Amniotic stem cell (primary cell): Measurements from ENCODE around the gene PCF11.
"Not testable (repeated sequence)": the region's sequence is repeated elsewhere in the genome, so short reads cannot be mapped to it uniquely, and the experiment has no call there.

Experiments used
- DNase-seq: peaks from one replicate; lab custom pipeline; 2025; lab: John Stamatoyannopoulos, UW

PCF11 gene

GRCh38 chr11:83156996-83157593 lies at the start of gene PCF11:
PCF11 (plus strand) TSS chr11:83157131; CDS start chr11:83157440, 309 bp downstream.
- no peak for DNase-seq

- DNase-seq, result no peak
Observed at GRCh38 chr11:83112886-83113285, 44.0 kb upstream of the PCF11 start.

DNA sequence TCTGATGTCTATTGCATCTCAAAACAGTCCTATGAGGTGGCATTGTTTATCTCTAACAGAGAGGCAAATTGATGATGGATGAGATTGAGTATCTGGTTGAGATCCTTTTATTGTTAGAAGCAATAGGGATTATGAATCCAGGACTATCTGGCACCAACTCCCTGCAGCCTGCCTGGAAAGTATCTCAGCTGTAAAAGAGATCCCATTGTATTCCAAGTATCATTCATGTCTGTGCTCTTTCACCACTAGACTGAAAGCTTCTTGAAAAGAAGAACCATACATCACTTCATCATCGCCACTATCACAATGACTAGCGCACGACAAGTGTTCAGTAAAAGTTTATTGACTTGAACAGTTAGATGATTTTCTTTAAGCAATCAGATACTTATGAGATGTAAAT lies 41.9 kb upstream of the PCF11 start:
- no peak for DNase-seq

- no peak for DNase-seq
Observed at GRCh38 chr11:83115551-83115950, 41.4 kb upstream of the PCF11 start.

DNA sequence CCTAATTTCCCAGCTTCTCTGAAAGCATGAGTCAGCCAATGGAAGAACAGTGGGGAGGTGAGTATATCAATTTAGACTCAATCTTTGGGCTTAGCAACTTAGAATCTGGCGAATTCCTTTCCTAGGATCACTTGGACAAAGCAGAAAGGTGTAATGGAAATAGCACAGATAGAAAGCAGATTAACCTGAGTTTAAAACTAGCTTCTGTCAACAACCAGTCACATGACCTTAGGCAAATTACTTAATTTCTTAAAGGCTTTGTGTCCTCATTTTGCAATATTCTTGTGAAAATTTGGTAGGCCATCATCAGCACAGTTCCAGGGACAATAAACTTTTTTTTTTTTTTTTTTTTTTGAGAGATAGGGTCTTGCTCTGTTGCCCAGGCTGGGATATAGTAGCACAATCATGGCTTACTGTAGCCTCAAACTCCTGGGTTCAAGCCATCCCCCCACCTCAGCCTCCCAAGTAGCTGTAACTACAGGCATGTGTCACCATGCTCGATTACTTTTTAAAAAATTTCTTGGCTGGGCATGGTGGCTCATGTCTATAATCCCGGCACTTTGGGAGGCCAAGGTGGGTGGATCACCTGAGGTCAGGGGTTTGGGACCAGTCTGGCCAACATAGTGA lies 40.8 kb upstream of the PCF11 start:
- no peak for DNase-seq

DNA sequence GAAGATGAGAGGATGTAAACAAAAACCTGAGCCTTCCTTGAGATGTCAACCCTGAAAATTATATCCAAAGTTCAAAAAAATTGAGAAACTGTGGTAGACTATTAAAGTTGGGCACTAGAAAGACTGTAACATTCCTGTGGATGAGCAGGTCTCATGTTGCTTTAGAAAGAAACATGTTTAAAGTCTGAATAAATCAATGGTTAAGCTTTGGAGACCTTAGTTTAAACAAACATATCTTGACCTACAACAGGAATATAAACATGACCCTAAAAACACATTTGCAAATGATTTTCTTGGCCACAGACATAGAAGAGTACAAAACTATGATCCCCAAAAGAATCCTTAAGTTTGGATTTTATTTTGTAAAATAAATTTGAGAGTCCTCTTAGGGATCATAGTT lies 38.1 kb upstream of the PCF11 start:
- no peak for DNase-seq

- no peak for DNase-seq
Observed at GRCh38 chr11:83119216-83119615, 37.7 kb upstream of the PCF11 start.

- no peak for DNase-seq
Observed at GRCh38 chr11:83120327-83120726, 36.6 kb upstream of the PCF11 start.

DNA sequence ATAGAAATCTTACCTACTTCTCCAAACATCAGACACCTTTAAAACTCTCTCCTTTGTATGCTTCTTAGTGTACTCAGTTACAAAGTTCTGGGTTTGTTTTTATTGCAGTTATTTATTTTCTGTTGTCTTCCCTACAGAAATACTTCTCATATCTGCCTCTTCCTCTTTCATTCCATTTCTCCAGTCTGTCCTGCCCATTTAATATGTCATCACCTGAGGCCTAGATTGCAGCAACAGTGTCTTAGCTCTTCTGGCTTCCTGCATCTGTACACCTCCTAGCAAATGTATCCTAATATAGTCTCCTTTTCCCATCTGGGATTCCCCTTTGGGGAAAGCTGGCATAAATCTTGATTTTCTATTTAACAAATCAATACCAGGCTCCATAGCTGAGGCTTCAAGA lies 34.9 kb upstream of the PCF11 start:
- DNase-seq, result no peak

- no peak for DNase-seq
Observed at GRCh38 chr11:83122766-83123165, 34.2 kb upstream of the PCF11 start.

DNA sequence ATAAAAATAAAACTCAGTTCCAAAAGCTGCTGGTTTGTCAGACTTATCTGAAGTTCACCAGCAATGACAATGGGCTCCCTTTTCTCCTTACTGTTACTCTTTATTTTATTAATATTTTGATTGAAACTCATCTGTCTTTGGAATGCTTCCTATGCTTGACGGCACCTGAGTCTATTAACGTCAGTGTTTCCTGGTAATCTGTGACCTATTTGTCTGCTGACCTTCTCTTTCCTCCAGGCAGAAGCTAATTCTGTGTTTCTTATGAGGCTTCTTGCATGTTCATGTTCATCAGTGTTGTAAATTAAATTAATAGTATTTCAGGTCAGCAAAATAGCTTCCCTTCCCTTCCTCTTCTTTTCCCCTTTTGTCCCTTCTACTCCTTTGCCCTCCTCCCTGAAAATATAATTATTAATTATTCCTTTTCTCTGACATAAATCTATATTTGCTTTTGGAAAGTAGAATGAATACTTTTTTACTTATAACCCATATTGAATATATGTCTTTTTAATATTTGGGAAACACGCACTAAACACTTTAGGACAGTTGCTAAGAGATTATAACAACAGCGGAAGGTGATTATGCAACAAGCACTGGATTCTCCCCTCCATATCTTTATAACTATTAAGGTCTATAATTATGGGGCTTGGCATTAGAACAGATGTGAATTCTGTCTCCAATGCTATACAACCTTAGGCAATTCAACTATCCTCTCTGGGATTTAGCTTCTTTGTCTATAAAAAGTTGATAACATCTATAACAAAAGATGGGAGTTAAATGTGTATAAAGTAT lies 32.1 kb upstream of the PCF11 start:
- DNase-seq, result no peak

DNA sequence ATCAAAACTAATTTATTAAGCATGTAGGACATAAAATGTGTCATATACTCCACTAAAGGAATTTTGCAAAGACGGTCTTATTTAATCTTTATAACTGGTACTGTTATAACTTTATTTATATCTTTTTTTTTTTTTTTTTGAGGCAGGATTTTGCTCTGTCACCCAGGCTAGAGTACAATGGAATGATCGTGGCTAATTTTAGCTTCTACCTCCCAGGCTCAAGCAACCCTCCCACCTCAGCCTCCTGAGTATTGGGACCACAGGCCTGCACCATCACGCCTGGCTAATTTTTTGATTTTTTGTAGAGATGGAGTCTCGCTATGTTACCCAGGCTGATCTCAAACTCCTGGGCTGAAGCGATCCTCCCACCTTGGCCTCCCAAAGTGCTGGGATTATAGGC lies 31.4 kb upstream of the PCF11 start:
- no peak for DNase-seq

DNA sequence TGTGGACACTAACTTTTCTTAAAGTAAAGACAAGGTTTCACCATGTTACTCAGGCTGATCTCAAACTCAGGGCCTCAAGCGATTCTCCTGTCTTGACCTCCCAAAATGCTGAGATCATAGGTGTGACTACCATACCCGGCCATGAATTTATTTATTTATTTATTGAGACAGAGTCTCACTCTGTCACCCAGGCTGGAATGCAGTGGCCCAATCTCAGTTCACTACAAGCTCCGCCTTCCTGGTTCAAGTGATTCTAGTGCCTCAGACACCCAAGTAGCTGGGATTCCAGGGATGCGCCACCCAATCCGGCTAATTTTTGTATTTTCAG lies 29.7 kb upstream of the PCF11 start:
- DNase-seq, result no peak

DNA sequence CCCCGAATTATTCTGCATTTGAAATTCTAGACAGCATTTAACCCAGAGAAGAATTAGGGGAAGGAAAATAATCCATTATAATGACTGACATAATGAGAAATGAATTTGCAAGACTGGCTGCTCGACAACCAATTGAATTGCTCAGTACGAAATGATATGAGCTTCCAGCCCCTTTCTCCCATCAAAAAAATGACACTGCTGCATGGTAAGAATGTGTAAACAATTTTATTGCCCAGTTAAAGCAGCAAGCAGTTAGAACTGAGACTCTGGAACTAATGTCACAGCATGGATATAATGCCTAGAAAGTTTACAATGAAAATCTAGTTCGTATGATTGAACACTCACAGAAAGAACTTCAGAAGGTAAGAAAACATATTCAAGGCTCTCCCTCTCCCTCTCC lies 24.7 kb upstream of the PCF11 start:
- no peak for DNase-seq

DNA sequence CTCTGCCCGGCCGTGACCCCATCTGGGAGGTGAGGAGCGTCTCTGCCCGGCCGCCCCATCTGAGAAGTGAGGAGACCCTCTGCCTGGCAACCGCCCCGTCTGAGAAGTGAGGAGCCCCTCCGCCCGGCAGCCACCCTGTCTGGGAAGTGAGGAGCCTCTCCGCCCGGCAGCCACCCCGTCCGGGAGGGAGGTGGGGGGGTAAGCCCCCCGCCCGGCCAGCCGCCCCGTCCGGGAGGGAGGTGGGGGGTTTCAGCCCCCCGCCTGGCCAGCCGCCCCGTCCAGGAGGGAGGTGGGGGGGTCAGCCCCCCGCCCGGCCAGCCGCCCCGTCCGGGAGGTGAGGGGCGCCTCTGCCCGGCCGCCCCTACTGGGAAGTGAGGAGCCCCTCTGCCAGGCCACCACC lies 23.7 kb upstream of the PCF11 start:
- DNase-seq, result not testable (repeated sequence)

GRCh38 chr11:83139310-83139709 lies 17.6 kb upstream of the PCF11 start:
- no peak for DNase-seq

DNA sequence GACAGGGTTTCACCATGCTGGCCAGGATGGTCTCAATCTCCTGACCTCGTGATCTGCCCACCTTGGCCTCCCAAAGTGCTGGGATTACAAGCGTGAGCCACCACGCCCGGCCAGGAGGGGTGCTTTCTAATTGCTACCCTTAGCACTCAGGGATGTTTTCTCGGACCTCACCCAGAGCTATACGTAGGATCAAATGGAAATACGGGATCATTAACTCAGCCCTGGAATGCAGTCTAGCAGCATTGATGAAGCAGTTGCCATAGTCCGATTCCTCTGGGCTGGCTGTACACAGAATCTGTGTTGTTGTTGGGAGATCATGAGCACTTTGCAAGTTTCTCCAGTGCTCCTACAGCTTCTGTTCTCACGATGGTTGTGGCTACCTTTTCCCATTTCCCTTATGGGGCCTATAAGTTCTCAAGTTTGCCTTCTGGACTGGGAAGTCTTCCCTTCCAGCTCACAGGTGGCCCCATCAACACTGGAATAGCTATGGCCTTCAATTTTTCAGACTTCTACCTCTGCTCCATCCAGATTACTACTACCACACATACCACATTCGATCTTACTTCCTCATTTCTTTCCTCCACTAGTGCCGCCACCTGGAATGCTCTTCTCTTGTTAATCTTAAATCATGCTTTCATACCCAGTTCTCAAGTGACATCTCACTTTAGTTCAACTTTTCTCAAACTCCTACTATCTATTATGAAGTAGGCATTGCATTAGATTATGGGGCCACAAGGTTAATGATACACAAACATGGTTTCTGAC lies 16.1 kb upstream of the PCF11 start:
- DNase-seq, result no peak

- no peak for DNase-seq
Observed at GRCh38 chr11:83147895-83148294, 9.0 kb upstream of the PCF11 start.

- DNase-seq, result no peak
Observed at GRCh38 chr11:83150450-83150849, 6.5 kb upstream of the PCF11 start.

DNA sequence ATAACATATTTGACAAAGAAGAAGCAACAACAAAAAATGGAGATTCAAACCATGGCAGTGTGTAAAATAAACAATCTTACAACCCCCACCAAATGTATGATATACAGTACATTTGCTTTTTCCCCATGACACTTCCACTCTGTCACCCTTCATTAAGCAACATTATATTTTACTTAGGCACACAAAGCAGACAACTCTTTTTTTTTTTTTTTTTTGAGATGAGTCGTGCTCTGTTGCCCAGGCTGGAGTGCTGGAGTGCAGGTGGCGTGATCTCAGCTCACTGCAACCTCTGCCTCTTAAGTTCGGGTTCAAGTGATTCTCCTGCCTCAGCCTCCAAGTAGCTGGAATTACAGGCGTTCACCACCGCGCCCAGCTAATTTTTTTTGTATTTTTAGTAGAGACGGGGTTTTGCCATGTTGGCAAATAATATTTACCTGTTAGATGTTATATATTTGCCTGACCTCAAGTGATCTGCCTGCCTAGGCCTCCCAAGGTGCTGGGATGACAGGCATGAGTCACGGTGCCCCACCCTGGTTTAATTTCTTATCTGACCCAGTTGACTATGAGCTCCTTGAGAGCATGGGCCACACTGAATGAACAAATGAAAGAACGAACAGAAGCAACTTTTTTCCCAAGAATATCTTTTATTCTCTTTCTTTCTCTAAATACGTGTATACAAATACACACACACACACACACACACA lies 5.5 kb upstream of the PCF11 start:
- DNase-seq, result no peak

DNA sequence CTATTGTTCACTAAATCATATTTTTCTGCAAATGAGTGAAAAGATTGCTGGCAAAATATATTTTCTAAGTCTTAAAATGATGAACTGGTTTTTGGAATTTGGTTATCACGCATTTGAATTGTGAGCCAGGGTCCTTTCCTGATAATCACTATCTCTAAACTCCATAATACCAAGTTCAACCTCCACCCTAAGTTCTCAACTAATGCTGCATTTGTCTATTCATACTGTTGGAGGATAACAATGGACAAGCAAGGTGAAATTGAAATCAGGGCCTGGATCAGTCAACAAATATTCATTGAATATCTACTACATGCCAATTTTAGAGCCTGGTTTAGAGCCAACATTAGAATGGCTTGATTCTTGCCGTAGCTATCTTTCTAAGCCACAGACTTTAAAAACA lies 4.7 kb upstream of the PCF11 start:
- DNase-seq, result no peak

DNA sequence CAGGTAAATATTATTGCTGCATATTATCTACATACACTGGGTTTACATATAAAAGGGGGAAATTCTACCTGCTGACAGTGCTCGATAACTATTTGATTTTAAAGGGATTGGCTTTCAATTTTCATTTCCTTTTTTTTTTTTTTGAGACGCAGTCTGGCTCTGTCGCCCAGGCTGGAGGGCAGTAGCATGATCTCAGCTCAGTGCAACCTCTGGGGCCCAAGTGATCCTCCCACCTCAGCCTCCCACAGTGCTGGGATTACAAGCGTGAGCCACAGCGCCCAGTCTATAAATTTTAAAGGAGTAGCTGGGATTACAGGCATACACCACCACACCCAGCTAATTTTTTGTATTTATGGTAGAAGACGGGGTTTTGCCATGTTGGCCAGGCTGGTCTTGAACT lies 3.2 kb upstream of the PCF11 start:
- no peak for DNase-seq
